ENCODE measurements around the gene PRDX1. TPM values are rescaled to one million over a fixed set of nuclear protein-coding genes. Genes with fewer than 3 reads are reported as not detected.
A peak's percentile ranks its signal among the peaks of the same experiment; 100 is the strongest.
"Not testable (repeated sequence)": the region's sequence is repeated elsewhere in the genome, so short reads cannot be mapped to it uniquely, and the experiment has no call there.

PRDX1 gene
- total and polyA plus RNA-seq, 7 experiments from 2014 or later = 28.8 to 369 (median 101) TPM

GRCh38 chr1:45492691-45493090 lies 29.0 kb downstream of the PRDX1 start:
- no peak overlapping the region for H3K4me3 ChIP-seq (ENCODE audit: low read length)
- no peaks in the 10 kb centered on the region for H3K9me3 ChIP-seq (ENCODE audit: control insufficient read depth in 2 of 3, low read length in 3 of 3)
- H3K27me3 ChIP-seq (ENCODE audit: control insufficient read depth in 2 of 2, insufficient read depth in 2 of 2, low read length in 2 of 2) = no peaks in the 10 kb centered on the region
- Mint-ChIP-seq H3K36me3 (peaks cover 0 to 5% (median 2%) of the 10 kb centered on the region in 5 donors), H3K9me3 (no peaks in the 10 kb centered on the region), H3K27me3 (peaks cover 0 to 4% (median 0%) of the 10 kb centered on the region in 5 donors), H3K4me3 (peak overlapping the region in 2 of 10 donors; percentile 8 to 72), H3K4me1 (peaks cover 5 to 15% (median 11%) of the 10 kb centered on the region in 7 donors), H3K27ac (peak overlapping the region in 2 of 9 donors; percentile 28 to 69)
- H3K4me1 ChIP-seq (ENCODE audit: control insufficient read depth in 2 of 2, insufficient read depth in 2 of 2, low read length in 2 of 2) = peaks cover 9% of the 10 kb centered on the region in 2 donors
- intact Hi-C loops (cut with micrococcal nuclease) = loop anchor here (1.0 to 10.0 kb wide), 7 partner anchors 132 to 688 kb away; partner anchors contain the start of genes BTBD19 (in 2 of the 2), DYNLT4 (in 2 of the 2), PLK3 (in 2 of the 2) and IPP (in 1 of the 2)
- DNase-seq = no peak
- no peak for ATAC-seq
- CTCF ChIA-PET = interaction anchor here (0.6 to 7.6 kb wide), 27 partner anchors 9 to 778 kb away, joined by 3 to 94 read pairs (median 4); partner anchors contain the start of genes CCDC163, HECTD3, MMACHC and MUTYH
- H3K36me3 ChIP-seq (ENCODE audit: control insufficient read depth in 2 of 3, insufficient read depth in 3 of 3, low read length in 3 of 3) = no peaks in the 10 kb centered on the region
- POLR2A ChIA-PET = interaction anchor here (0.6 to 5.5 kb wide), 11 partner anchors 29 to 479 kb away, joined by 3 to 45 read pairs (median 5); partner anchors contain the start of genes GPBP1L1, HECTD3, MUTYH and PRDX1
- no peak overlapping the region for H3K27ac ChIP-seq (ENCODE audit: low read depth, low read length)

GRCh38 chr1:45491487-45492260 lies 30.0 kb downstream of the PRDX1 start:
- CTCF ChIA-PET = interaction anchor here (0.6 to 7.6 kb wide), 15 partner anchors 10 to 774 kb away, joined by 3 to 94 read pairs (median 6); partner anchors contain the start of genes CCDC163, HECTD3, MMACHC and MUTYH
- peaks cover 5 to 15% (median 11%) of the 10 kb centered on the region in 7 donors for H3K4me1 Mint-ChIP-seq

DNA sequence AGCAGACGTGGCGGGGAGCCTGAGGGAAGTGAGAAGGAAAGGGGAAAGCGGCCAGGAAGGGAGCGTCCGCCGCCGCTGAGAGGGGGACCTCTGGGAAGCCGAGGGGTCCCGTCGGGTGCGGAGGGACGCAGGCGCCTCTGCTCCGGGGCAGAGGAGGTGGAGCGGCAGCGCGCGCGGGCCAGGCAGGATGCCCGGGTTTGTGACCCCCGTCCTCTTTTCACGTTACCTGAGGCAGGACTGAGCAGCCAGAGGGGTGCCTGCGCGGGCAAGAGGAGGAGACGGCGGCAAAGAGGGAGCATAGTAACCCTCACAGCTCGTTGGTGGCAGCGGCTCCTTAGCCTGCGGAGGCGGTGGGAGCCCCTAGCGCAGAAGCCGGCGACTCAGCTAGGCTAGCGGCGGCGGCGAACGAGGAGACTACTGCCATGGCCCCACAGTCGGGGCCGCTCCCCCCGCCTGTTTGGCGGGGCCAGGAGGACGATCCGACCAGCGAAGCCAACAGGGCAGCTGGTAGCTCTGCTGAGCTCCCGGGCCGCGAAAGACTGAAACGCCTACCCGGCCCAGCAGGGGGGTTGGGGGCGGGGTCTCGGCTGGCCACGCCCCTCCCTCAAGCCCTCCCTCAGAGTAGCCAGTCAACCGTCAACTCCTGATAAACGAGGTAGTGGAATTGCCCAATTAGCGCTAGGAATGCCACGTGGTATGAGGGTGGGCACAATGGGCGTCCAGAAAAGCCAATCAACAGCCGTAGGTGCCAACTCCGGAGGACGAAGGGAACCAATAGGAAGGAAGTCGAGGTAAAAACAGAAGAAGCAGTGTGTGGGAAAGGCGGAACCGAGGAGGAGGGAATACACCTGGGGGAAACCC lies 30.8 kb downstream of the PRDX1 start, which contains the start of gene TESK2:
TESK2 (minus strand) TSS at position 538 of the 861 bp plus-strand sequence. CDS start 33,378 bp downstream, outside the sequence.
- Histone ChIP-seq H3K4me3 (ENCODE audit: low read length) (peak within 1 kb of the TSS; percentile 76), H3K27me3 (ENCODE audit: control insufficient read depth in 2 of 2, insufficient read depth in 2 of 2, low read length in 2 of 2) (no peaks in the 10 kb centered on the region), H3K4me1 (ENCODE audit: control insufficient read depth in 2 of 2, insufficient read depth in 2 of 2, low read length in 2 of 2) (peaks cover 9% of the 10 kb centered on the region in 2 donors), H3K9me3 (ENCODE audit: control insufficient read depth in 2 of 3, low read length in 3 of 3) (no peaks in the 10 kb centered on the region), H3K36me3 (ENCODE audit: control insufficient read depth in 2 of 3, insufficient read depth in 3 of 3, low read length in 3 of 3) (no peaks in the 10 kb centered on the region), H3K27ac (ENCODE audit: low read depth, low read length) (peak within 1 kb of the TSS; percentile 77)
- DNase-seq = peak; percentile 89 to 99 (median 98)
- H3K4me1 Mint-ChIP-seq = peaks cover 5 to 15% (median 10%) of the 10 kb centered on the region in 7 donors
- intact Hi-C loops (cut with micrococcal nuclease) = loop anchor here (1.0 to 10.0 kb wide), 18 partner anchors 9 to 817 kb away; partner anchors contain the start of genes BTBD19 (in 2 of the 2), CCDC163 (in 2 of the 2), DYNLT4 (in 2 of the 2) and IPP (in 2 of the 2)
- peaks cover 0 to 4% (median 0%) of the 10 kb centered on the region in 5 donors for H3K27me3 Mint-ChIP-seq
- POLR2A ChIA-PET = interaction anchor here (0.6 to 5.5 kb wide), 14 partner anchors 10 to 769 kb away, joined by 3 to 45 read pairs (median 5); partner anchors contain the start of genes CCDC163, HECTD3, MMACHC and MUTYH
- CTCF ChIA-PET = interaction anchor here (0.5 to 7.6 kb wide), 14 partner anchors 11 to 773 kb away, joined by 3 to 94 read pairs (median 7); partner anchors contain the start of genes CCDC163, HECTD3, MMACHC and MUTYH
- no peak within 1 kb of the TSS for H3K27ac Mint-ChIP-seq
- no peaks in the 10 kb centered on the region for H3K9me3 Mint-ChIP-seq
- peaks cover 0 to 4% (median 0%) of the 10 kb centered on the region in 5 donors for H3K36me3 Mint-ChIP-seq
- no peak within 1 kb of the TSS for H3K4me3 Mint-ChIP-seq
- peak; percentile 96 for ATAC-seq

More at GRCh38 chr1:45491487-45492260, 30.0 kb downstream of the PRDX1 start:
- Histone ChIP-seq H3K27me3 (ENCODE audit: control insufficient read depth in 2 of 2, insufficient read depth in 2 of 2, low read length in 2 of 2) (no peaks in the 10 kb centered on the region), H3K4me1 (ENCODE audit: control insufficient read depth in 2 of 2, insufficient read depth in 2 of 2, low read length in 2 of 2) (peaks cover 9% of the 10 kb centered on the region in 2 donors), H3K4me3 (ENCODE audit: low read length) (peak overlapping the region; percentile 76), H3K27ac (ENCODE audit: low read depth, low read length) (peak overlapping the region; percentile 74), H3K36me3 (ENCODE audit: control insufficient read depth in 2 of 3, insufficient read depth in 3 of 3, low read length in 3 of 3) (no peaks in the 10 kb centered on the region), H3K9me3 (ENCODE audit: control insufficient read depth in 2 of 3, low read length in 3 of 3) (no peaks in the 10 kb centered on the region)
- Mint-ChIP-seq H3K36me3 (peaks cover 0 to 5% (median 3%) of the 10 kb centered on the region in 5 donors), H3K4me3 (no peak overlapping the region), H3K27me3 (peaks cover 0 to 4% (median 0%) of the 10 kb centered on the region in 5 donors), H3K9me3 (no peaks in the 10 kb centered on the region), H3K27ac (peak overlapping the region in 1 of 9 donors; percentile 40)
- POLR2A ChIA-PET = interaction anchor here (0.8 to 5.5 kb wide), 16 partner anchors 9 to 770 kb away, joined by 3 to 45 read pairs (median 4); partner anchors contain the start of genes CCDC163, GPBP1L1, HECTD3 and MMACHC
- no peak for ATAC-seq
- DNase-seq = no peak
- intact Hi-C loops (cut with micrococcal nuclease) = loop anchor here (1.0 to 10.0 kb wide), 18 partner anchors 9 to 817 kb away; partner anchors contain the start of genes BTBD19 (in 2 of the 2), CCDC163 (in 2 of the 2), DYNLT4 (in 2 of the 2) and IPP (in 2 of the 2)

- no peak overlapping the region for H3K27ac Mint-ChIP-seq
- POLR2A ChIA-PET = interaction anchor here (0.6 to 5.5 kb wide), 9 partner anchors 10 to 768 kb away, joined by 3 to 45 read pairs (median 13); partner anchors contain the start of genes CCDC163, HECTD3, MMACHC and MUTYH
- peak overlapping the region; percentile 76 for H3K4me3 ChIP-seq (ENCODE audit: low read length)
- no peaks in the 10 kb centered on the region for H3K27me3 ChIP-seq (ENCODE audit: control insufficient read depth in 2 of 2, insufficient read depth in 2 of 2, low read length in 2 of 2)
- peaks cover 0 to 4% (median 0%) of the 10 kb centered on the region in 5 donors for H3K27me3 Mint-ChIP-seq
- no peak overlapping the region for H3K4me3 Mint-ChIP-seq
- peak overlapping the region; percentile 77 for H3K27ac ChIP-seq (ENCODE audit: low read depth, low read length)
- CTCF ChIA-PET = interaction anchor here (3.9 to 7.6 kb wide), 3 partner anchors 11 to 478 kb away, joined by 16 to 94 read pairs (median 77); partner anchors contain the start of genes CCDC163, HECTD3, MMACHC and UROD
- intact Hi-C loops (cut with micrococcal nuclease) = loop anchor here (2.0 to 10.0 kb wide), 5 partner anchors 262 to 685 kb away; partner anchors contain the start of genes BTBD19 (in 2 of the 2), DYNLT4 (in 2 of the 2), PLK3 (in 2 of the 2) and IPP (in 1 of the 2)
- peaks cover 9% of the 10 kb centered on the region in 2 donors for H3K4me1 ChIP-seq (ENCODE audit: control insufficient read depth in 2 of 2, insufficient read depth in 2 of 2, low read length in 2 of 2)
- H3K36me3 Mint-ChIP-seq = peaks cover 0 to 4% (median 0%) of the 10 kb centered on the region in 5 donors
- no peaks in the 10 kb centered on the region for H3K36me3 ChIP-seq (ENCODE audit: control insufficient read depth in 2 of 3, insufficient read depth in 3 of 3, low read length in 3 of 3)
- ATAC-seq (no peak), DNase-seq (peak in 1 of 9 donors; percentile 7)
- no peaks in the 10 kb centered on the region for H3K9me3 ChIP-seq (ENCODE audit: control insufficient read depth in 2 of 3, low read length in 3 of 3)
- H3K4me1 Mint-ChIP-seq = peaks cover 5 to 15% (median 10%) of the 10 kb centered on the region in 7 donors
- H3K9me3 Mint-ChIP-seq = no peaks in the 10 kb centered on the region
Observed at GRCh38 chr1:45490121-45490625, 31.5 kb downstream of the PRDX1 start.

DNA sequence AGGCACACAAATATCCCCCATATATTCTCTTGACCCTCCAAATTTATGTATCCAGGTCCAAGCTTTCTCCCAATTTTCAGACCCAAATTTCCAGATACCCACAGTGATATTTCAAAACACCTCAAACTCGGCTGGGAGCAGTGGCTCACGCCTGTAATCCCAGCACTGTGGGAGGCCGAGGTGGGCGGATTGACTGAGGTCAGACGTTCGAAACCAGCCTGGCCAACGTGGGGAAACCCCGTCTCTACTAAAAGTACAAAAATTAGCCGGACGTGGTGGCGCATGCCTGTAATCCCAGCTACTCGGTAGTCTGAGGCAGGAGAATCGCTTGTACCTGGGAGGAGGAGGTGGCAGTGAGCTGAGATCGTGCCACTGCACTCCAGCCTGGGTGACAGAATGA lies 32.3 kb downstream of the PRDX1 start:
- H3K4me3 ChIP-seq (ENCODE audit: low read length); H3K36me3 Mint-ChIP-seq; H3K9me3 Mint-ChIP-seq; H3K36me3 ChIP-seq (ENCODE audit: control insufficient read depth in 2 of 3, insufficient read depth in 3 of 3, low read length in 3 of 3); ATAC-seq; H3K9me3 ChIP-seq (ENCODE audit: control insufficient read depth in 2 of 3, low read length in 3 of 3); H3K4me1 ChIP-seq (ENCODE audit: control insufficient read depth in 2 of 2, insufficient read depth in 2 of 2, low read length in 2 of 2); H3K27ac ChIP-seq (ENCODE audit: low read depth, low read length); intact Hi-C loops (cut with micrococcal nuclease); H3K27me3 Mint-ChIP-seq; H3K27me3 ChIP-seq (ENCODE audit: control insufficient read depth in 2 of 2, insufficient read depth in 2 of 2, low read length in 2 of 2): not testable (repeated sequence)
- CTCF ChIA-PET = interaction anchor here (1.0 to 7.6 kb wide), 2 partner anchors 131 to 477 kb away, joined by 3 to 77 read pairs; partner anchors contain the start of genes HECTD3 and UROD
- H3K27ac Mint-ChIP-seq = peak overlapping the region in 3 of 9 donors; percentile 13 to 42 (median 26)
- H3K4me3 Mint-ChIP-seq = peak overlapping the region in 5 of 10 donors; percentile 7 to 42 (median 9)
- DNase-seq = peak in 1 of 9 donors; percentile 58
- H3K4me1 Mint-ChIP-seq = peaks cover 5 to 15% (median 10%) of the 10 kb centered on the region in 7 donors
- POLR2A ChIA-PET = interaction anchor here (3.1 to 5.5 kb wide), 3 partner anchors 11 to 186 kb away, joined by 13 to 45 read pairs (median 37); partner anchors contain the start of genes CCDC163, MMACHC, MUTYH and TOE1

All from naive thymus-derived CD4-positive, alpha-beta T cell (primary cell).